Stimulated activated CD8-positive, alpha-beta memory T cell treated with anti-CD3 and anti-CD28 coated beads, Interleukin-7, amount 100 ng/mL, for 48 hours (primary cell): ENCODE results near the gene CASS4.
A peak's percentile ranks its signal among the peaks of the same experiment; 100 is the strongest.

ENCODE experiments used
- DNase-seq, 2 donors: peaks; one replicate each; pipeline ENCODE4 v3.0.0-alpha.2; 2020; ENCODE audit warnings: low read depth in 1 of 2; ENCODE audit errors: extremely low read depth in 1 of 2

CASS4 gene

DNA sequence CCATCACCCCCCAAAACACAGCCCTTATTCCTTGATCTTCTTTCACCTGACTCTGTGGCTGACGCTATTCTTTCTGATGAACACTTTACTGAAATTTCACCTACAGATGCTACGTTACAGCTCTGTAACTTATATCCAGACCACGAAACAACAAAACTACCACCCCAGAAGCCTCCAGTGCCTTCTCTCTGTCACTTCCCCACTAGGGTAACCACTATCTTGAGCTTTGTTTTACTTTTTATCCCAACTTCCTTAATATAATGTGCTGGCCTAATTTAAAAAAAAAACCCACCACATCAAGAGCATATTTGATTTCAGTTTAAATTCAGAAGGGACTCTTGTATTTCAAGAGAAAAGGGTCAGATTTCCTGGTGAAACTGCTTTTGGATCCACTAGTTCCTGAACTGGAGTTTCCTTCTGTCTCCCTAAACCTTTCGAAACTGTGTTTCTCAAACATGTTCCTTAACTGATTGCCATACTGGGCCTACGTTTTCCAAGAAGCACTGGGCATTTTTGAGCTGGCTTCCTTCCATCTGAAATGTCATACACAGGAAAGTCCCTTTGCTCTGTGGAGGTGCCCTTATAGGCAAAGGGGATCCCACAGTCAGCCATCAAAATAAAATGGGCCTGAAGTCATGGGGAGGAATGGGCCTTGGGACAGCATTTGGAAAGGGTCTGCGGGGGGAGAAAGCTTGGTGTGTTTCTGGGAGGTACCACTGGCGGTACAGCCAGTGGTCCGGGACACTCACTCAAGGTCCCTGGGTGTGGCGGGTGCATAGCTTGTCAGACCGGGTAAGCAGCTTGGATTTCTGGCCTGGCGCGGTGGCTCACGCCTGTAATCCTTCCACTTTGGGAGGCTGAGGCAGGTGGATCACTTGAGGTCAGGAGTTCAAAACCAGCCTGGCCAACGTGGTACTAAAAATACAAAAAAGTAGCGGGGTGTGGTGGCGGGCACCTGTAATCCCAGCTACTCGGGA, 30.6 kb downstream of the CASS4 start:
- no peak for DNase-seq

DNA sequence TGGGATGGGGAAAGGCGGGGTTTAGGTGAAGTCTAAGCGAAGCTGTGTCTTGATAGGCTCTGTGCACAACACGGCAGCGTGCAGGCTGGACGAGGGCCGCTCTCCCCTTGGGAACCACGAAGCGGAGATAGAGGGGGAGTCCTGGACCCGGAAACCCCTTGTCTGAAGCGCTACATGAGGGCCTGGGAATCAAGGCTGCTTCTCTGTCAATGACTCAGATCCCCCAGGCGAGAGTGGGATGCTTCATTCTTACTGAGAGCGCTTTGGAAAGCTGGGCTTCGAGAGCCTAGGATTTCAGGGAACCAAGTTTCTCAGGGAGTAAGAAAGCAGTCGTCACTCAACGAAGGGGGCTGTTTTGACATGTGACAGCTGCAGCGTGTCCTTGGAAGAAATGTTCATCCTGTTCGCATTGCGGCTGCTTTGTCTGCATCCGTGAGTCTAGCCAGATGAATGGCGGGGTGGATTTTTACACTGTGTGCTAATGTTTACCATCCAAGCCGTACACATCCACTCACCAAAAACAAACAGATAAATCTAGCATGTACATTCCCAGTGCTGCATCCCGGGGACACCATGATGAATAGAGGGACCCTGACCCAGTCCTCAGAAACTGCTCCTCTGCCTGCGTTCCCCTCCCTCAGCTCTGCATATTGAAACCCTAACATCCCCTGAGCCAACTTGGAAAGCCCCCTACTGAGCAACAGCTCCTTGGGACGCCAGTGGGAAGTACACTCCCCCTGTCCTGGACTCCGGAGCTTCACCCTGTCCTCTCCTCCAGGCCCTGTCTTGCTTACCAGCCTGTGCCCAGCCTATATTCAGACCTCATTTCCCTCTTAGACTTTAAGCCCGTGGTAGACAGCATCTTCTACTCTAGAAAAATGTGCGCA, 31.8 kb downstream of the CASS4 start:
- no peak for DNase-seq

DNA sequence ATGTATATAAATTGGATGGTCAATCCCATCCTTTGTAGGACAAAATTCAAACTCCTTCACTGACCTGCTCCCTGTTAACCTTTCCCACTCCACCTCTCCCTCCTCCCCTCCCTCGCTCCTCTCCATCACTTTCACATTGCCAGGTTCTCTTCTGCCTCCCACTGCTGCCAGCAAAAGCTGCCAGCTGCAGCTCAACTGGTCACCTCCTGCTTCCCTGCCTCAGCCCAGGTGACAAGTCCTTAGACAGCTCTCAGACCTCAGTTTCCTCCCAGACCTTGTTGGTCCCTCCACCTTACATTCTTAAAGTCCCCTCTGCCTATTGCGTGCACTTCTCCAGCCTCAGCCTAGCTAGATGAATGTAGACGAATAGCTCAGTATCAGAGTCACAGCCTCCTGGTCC, 33.1 kb downstream of the CASS4 start:
- DNase-seq, result no peak

DNA sequence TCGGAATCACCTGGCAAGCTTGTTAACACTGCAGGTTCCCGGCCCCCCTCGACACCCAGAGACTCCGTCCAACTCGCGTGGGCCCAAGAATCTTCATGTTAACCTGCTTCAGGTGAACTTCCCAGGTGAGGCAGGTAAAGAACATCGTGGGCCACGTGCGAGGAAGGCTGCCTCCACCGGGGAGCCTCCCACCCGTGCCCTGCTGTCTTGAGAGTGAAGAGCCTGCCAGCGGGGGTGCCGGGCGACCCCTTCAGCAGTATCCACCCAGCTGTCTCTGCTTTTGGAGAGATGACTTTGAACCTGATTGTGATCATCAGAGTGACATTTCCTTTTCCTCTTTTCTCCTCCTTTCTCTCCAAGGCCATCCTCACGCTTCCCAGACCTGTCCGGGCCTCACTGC, 33.5 kb downstream of the CASS4 start:
- no peak for DNase-seq

DNA sequence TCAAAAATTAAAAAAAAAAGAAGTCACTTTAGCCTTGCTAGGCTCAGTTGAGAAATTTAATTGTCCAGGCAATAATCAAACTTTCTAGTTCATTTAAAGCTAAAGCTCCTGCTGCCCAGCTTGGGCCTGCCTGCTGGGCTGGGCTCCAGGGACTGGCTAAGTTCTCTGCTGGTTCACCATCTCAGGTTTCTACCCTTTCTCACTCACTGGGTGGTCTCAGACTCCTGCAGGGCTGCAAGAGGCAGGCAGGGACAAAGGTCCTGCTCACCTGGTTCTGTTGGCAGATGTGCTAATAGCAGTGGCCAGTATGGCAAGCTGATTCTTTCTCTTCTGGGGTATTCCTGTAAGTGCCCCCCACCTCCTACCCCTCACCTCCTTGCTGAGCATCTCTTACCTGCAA, 35.2 kb downstream of the CASS4 start:
- no peak for DNase-seq

DNA sequence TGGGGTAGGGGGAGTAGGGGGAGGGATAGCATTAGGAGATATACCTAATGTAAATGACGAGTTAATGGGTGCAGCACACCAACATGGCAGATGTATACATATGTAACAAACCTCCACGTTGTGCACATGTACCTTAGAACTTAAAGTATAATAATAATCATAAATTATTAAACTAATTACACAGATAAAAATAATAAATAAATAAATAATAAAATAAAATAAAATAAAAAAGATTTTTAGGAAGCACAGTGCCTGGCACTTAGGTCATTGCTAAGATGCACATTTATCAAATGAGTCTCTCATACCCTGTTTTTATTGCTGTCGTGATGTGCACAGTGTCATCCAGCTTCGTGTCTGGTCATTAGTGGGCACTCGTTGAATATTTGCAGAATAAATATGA, 37.4 kb downstream of the CASS4 start:
- no peak for DNase-seq

DNA sequence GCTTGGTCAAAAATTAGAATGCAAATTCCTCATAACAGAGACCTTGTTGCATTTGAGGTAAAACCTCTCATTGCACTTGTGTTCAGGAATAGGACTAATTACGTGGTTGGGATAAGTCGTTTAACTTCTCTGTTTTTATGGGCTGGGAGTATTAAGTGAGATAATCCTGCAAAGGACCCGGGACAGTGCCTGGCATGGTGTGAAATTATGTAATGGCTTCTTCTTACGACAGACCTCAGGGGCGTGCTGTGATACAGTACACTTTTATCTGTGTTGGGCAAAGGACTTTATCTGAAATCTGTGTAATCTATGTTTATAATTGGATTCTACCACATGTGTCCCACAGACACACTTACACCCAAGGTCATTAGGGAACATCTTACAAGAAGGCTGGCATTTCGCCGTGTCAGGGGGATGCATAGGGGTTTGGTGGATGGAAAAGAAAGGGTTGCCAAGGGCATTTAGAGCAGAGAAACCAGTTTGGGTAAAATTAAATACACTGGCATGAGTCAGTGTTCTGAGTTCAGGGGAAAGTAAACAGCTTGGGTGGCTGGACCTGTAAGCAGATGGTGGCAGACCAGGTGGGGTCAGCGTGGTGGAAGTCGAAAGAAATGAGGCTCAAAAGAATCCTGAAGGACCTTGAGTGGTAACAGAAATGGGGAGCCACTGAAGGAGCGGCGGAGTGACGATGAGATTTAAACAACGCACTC, 39.2 kb downstream of the CASS4 start:
- DNase-seq, result no peak

DNA sequence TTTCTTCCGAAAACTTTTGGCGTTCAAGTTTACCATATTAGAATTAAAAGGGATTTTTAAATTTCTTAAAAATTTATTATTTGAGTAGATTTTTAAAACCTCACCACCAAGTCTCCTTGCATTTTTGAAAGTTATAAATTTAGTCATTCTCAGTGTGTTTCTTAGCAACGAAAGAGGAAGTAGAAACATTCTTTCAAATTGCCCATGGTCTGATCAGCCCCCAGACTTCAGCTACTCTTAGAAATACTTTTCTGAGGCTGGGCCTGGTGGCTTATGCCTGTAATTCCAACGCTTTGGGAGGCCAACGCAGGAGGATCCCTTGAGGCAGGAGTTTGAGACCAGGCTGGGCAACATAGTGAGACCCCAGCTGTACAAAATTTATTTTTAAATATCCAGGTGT, 41.3 kb downstream of the CASS4 start:
- DNase-seq, result no peak

DNA sequence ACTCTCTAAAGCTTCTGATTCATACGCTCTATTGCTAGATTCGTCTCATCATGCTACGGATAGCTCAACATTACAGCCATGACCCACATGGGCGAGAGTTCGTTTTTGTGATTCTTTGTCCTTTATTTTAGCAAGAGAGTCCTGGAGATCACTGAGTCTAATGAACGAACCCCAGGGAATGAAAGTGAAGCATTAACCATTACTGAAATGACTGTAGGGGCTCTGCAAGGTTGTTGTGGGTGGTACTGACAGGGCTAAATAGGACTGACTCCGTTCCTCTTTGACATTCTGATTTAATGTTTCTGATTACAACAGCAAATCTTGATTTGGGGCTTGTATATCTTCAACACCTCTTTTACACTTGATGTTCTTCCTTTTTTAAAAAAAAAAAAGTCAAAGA, 42.7 kb downstream of the CASS4 start:
- no peak for DNase-seq

DNA sequence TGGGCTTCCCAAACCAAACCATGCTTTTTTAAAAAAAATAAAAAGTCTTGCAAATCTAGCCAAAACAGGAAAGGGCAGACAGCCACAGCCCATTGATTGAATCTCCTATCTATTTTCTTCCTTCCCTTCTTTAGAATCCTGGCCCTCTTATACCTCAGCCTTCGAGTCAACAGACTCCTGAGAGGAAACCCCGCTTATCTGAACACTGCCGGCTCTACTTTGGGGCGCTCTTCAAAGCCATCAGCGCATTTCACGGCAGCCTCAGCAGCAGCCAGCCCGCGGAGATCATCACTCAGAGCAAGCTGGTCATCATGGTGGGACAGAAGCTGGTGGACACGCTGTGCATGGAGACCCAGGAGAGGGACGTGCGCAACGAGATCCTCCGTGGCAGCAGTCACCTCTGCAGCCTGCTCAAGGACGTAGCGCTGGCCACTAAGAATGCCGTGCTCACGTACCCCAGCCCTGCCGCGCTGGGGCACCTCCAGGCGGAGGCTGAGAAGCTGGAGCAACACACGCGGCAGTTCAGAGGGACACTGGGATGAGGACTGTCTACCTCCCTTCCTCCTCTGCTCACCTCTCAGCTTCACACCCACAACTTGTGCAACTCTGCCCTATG, 46.3 kb downstream of the CASS4 start:
- no peak for DNase-seq

DNA sequence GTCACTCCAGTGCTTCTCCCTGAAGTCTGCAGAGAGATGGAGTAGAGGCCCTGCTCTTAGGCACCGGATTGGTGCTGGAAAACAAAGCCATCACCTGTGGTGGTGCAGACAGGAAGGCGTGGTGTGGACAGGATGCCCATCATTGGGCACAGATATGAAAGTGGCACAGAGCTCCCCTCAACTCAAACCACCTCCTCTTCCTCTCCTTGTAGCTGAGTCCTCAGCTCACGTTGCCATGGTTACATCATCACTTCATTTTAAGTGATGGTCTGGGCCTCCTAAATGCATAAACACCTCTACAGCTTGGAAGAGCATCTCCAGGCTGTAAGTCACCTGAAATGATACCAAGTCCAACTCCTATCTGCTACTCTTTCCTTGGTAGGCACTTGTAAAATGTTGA, 48.4 kb downstream of the CASS4 start:
- DNase-seq, result no peak

DNA sequence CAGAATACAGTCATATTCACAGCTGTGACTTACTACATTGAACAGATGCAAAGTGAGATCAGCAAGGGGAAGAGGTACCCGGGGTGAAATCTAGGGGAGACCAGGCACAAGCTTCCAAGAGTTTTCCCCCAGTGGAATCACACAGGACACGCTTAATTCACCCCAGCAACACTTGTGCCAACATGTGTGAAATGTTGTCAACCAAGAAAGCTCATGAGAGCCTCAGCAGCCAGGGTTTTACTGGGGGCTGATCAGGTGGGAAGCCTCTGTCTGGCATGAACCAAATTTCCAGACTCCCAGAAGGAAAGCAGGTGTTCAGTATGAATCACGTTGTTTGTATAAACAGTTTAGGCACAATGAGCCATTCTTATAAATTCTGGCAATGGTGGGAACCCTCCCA, 49.5 kb downstream of the CASS4 start:
- no peak for DNase-seq

DNA sequence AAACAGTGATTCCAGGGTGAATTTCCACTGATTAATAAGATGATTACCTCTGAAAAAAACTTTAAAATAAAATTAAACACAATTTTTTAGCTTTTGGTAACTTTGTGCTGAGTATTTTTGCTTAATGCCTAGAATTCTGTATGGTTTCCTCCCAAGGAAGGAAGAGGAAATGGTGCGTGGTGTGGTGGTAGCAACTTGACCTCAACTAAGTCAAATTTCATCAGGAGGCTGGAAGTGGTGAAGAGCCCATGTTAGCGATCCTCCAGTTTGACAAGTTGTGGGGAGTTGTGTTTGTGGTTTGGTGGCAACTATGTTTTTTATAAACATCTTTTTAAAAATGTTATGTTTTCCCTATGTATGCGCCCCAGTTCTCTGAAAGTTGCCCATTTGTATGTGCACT, 51.4 kb downstream of the CASS4 start:
- no peak for DNase-seq

DNA sequence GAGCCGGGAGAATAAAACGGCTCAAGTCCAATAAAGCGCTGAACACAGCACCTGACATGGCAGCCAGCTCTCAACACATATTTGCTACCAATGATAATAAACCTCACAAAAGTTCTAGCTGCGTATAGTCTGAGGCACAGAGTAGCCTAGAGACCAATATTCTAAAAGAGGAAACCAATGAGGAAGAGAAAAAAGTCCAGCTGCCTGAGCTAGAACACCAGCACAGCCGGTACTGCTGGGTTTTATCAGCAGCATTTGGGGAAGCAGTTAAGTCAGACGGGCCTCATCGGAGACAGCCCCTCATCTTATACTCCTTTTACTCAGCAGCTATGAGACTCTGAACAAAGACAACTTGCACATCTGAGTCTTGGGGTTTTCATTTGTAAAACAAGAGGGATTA, 53.9 kb downstream of the CASS4 start:
- no peak for DNase-seq

DNA sequence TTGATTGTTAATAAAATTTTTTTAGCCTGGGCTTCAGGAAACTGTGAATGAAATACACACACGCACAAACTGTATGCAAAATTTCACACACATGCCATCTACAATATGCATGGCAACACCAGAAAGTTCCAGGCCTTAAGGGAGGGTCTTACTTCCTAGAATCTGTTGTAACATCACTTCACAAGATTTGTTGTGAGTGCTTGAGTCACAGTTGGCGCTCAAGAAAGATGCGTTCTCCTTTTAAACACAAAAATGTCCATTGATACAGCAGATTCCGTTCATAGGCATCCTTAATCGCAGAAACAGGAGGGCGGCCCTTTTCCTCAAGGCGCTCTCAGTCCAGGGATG, 55.9 kb downstream of the CASS4 start:
- DNase-seq, result no peak

DNA sequence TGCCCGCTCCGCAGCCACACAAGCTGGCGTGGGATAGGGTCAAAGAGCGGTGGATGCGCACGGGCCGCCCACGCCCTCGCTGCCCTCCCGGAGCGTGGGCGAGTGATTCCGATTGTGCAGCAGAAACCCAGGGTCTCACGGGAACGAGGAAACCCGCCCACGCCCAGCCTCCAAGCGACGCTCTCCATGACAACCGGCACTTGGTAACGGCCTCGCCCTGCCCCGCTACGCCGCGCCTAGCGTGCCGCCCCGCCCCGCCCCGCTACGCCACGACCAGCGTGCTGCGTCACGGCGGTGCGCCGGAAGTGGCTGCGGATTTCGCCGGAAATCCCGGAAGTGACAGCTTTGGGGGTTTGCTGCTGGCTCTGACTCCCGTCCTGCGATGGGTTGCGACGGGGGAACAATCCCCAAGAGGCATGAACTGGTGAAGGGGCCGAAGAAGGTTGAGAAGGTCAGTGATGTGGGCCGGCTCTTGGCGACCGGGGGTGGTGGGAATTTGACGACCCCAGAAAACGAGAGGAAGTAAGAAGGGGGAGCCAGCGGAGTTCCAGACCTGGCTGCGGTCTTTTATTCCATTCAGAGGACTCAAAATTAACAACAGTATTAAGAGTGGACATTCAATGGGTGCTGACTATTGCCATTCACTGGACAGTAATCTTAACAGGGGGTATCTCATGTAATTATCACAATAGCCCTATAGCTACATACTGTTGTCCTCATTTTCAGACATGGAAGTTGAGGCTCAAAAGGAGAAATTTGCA, 56.4 kb downstream of the CASS4 start, which contains the start of gene RTF2:
TSS of gene RTF2 (plus strand) at position 312 of the 761 bp plus-strand sequence. CDS start at position 383, 71 bp downstream.
- DNase-seq, result peak; percentile 94 to 96

DNA sequence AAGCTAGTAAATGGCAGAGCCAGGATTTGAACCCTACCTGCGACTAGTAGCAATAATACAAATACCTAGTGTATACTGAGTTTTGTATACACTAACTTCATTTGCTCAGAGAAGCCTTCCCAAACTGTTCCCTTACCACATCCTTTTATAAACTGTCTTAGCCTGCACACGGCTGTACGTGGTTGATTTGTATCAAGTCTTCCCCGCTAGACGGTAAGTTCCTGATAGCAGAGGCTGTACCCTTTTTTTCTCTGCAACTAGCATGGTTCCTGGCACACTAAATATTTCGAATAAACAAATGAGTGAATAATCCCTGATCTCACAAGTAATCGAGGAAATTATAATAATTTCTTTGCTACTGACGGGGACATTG, 57.0 kb downstream of the CASS4 start:
- DNase-seq, result no peak

DNA sequence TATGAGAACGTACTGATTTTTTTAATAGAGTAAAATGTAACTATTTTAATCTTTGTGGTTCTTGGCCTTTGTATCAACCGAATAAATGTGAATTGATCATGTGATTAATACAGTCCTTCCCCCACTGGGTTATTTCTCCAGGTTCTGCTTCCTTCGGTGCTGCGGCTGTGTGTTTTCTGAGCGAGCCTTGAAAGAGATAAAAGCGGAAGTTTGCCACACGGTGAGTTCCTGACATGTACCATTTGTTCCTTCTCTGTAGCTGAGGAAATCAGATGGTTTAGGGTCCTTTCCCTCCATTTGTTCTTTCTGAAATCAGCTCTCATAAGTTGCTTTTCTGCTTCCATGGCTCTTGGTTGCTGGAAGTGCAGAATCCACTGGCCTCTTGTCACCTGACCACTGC, 71.9 kb downstream of the CASS4 start:
- no peak for DNase-seq

DNA sequence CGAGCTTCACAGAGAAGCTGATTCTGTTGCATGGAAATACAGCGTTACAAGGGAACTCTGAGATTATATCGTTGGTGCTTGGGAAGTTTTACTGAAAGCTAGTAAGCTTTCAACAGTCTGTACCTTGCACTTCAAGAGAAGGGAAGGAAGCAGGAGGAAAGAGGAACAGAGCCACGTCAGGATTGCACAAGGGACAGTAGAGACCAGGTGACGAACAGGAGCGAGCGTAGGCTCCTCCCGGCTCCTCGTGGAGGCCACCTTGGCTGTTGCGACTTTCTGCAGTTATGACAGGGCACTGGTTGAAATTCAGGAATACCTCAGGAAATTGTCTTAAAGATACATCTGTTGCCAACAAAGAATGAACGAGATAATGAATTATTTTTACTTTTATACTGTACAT, 75.2 kb downstream of the CASS4 start:
- DNase-seq, result no peak

DNA sequence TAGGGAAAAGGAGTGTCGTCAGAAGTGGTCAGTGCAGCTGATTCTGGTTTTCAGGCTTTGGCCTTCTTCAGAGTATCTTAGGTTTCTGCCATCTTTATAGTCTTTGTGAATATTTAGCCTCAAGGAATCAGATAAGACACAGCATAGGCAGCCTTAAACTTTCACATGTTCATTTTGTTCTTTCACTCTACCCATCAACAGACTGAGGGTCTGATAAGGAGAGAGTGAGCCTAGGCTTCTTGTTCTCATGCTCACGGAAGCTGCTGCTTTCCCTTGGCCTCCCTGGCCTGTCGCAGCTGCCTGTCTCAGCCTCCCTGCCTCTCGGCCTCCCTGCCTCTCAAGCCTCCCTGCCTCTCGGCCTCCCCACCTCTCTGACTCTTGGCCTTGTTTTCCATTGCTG, 76.5 kb downstream of the CASS4 start:
- no peak for DNase-seq
